ENCODE results near the gene PADI4. TPM values are rescaled to one million over a fixed set of nuclear protein-coding genes. Genes with fewer than 3 reads are reported as not detected.

Gene PADI4
- total and polyA plus RNA-seq, 12 donors = 0.05 to 0.72 (median 0.27) TPM; not detected in 5

GRCh38 chr1:17296086-17296485 lies 11.9 kb upstream of the PADI4 start:
- Histone ChIP-seq H3K36me3 (replicated peaks in 1 of 2) (no peaks in the 10 kb centered on the region), H3K4me1 (replicated peaks in 1 of 2) (no peaks in the 10 kb centered on the region), H3K4me3 (no peak overlapping the region), H3K9me3 (replicated peaks in 1 of 3) (no peaks in the 10 kb centered on the region), H3K27ac (no peak overlapping the region), H3K27me3 (peaks cover 8% of the 10 kb centered on the region)
- 67 to 84% (median 79%) methylated on average over 5 of the region's 5 CpGs for WGBS, 4 donors
- intact Hi-C loops (cut with DNase I) = no loop called here
- no peak for TF ChIP-seq POLR2A (IDR thresholded peaks at IDR 0.05)
- TF ChIP-seq, protein P1, sequence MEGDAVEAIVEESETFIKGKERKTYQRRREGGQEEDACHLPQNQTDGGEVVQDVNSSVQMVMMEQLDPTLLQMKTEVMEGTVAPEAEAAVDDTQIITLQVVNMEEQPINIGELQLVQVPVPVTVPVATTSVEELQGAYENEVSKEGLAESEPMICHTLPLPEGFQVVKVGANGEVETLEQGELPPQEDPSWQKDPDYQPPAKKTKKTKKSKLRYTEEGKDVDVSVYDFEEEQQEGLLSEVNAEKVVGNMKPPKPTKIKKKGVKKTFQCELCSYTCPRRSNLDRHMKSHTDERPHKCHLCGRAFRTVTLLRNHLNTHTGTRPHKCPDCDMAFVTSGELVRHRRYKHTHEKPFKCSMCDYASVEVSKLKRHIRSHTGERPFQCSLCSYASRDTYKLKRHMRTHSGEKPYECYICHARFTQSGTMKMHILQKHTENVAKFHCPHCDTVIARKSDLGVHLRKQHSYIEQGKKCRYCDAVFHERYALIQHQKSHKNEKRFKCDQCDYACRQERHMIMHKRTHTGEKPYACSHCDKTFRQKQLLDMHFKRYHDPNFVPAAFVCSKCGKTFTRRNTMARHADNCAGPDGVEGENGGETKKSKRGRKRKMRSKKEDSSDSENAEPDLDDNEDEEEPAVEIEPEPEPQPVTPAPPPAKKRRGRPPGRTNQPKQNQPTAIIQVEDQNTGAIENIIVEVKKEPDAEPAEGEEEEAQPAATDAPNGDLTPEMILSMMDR (IDR thresholded peaks at IDR 0.05) = no peak
- DNase-seq = no peak

GRCh38 chr1:17297991-17298390 lies 10.0 kb upstream of the PADI4 start:
- 71 to 89% (median 76%) methylated on average over 7 of the region's 7 CpGs for WGBS, 4 donors
- H3K27ac ChIP-seq = no peak overlapping the region
- peaks cover 4% of the 10 kb centered on the region for H3K27me3 ChIP-seq
- no peak for TF ChIP-seq POLR2A (IDR thresholded peaks at IDR 0.05)
- TF ChIP-seq, protein P1 (IDR thresholded peaks at IDR 0.05) = no peak
- H3K9me3 ChIP-seq (replicated peaks in 1 of 3) = no peaks in the 10 kb centered on the region
- DNase-seq = no peak
- intact Hi-C loops (cut with DNase I) = no loop called here
- no peaks in the 10 kb centered on the region for H3K4me1 ChIP-seq (replicated peaks in 1 of 2)
- no peaks in the 10 kb centered on the region for H3K36me3 ChIP-seq (replicated peaks in 1 of 2)
- no peak overlapping the region for H3K4me3 ChIP-seq

GRCh38 chr1:17301767-17302166 lies 6.2 kb upstream of the PADI4 start:
- no peak for DNase-seq

DNA sequence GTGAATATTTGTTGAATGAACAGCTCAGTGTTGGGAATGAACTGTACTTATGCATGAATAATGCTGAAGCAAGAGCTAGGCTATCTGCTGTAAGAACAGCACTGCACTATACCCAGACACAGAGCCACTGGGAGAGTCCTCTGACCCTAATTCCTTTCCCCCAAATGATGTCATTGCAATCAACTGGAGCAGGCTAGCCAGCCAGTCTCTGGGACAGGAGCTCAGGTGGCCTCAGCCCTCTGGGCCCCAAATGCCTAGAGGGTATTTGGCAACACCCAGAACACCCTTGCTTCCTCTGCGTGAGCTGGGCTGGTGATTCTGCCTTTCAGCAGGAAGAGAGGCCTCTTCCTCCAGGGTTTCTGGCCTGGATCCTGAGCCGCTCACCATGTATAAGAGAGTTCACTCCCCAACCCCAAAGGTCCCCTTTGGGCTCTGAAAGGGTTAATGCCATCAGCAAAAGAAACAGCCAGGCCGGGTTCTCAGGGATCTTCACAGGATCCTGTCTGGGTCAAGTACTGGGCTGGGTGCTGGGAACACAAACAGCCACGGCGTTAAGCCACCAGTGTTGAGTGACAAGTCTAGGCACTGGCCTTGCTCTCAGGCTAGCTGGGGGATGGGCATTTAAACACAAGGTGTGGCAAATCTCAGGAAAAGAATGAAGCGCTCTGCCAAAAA lies 3.7 kb upstream of the PADI4 start:
- TF ChIP-seq, protein P1 (IDR thresholded peaks at IDR 0.05) = no peak
- TF ChIP-seq POLR2A (IDR thresholded peaks at IDR 0.05) = no peak
- no peak overlapping the region for H3K4me3 ChIP-seq
- H3K27me3 ChIP-seq = peaks cover 9% of the 10 kb centered on the region
- no peaks in the 10 kb centered on the region for H3K4me1 ChIP-seq (replicated peaks in 1 of 2)
- 44 to 63% (median 51%) methylated on average over 6 of the region's 6 CpGs for WGBS, 4 donors
- no peaks in the 10 kb centered on the region for H3K36me3 ChIP-seq (replicated peaks in 1 of 2)
- DNase-seq = no peak
- intact Hi-C loops (cut with DNase I) = no loop called here
- H3K9me3 ChIP-seq (replicated peaks in 1 of 3) = no peaks in the 10 kb centered on the region
- no peak overlapping the region for H3K27ac ChIP-seq

More at GRCh38 chr1:17301767-17302166, 6.2 kb upstream of the PADI4 start:
- Histone ChIP-seq H3K36me3 (replicated peaks in 1 of 2) (no peaks in the 10 kb centered on the region), H3K27ac (no peak overlapping the region), H3K9me3 (replicated peaks in 1 of 3) (no peaks in the 10 kb centered on the region), H3K4me3 (no peak overlapping the region), H3K4me1 (replicated peaks in 1 of 2) (no peaks in the 10 kb centered on the region), H3K27me3 (no peaks in the 10 kb centered on the region)
- 70 to 84% (median 76%) methylated on average over 5 of the region's 5 CpGs for WGBS, 4 donors
- TF ChIP-seq POLR2A (IDR thresholded peaks at IDR 0.05) = no peak
- TF ChIP-seq, protein P1 (IDR thresholded peaks at IDR 0.05) = no peak
- intact Hi-C loops (cut with DNase I) = no loop called here
